PC-9 (cell line): ENCODE results near the gene LIN9.

Source experiments
- CTCF ChIP-seq: fragments of 200-600 bp; sonication (generic); conservative IDR thresholded peaks from 2 replicates; pipeline ENCODE4 v1.6.1; 2017; ENCODE audit warnings: mixed run types, antibody characterized with exemption, mild to moderate bottlenecking, moderate library complexity
- EZH2 ChIP-seq: fragments of 200-600 bp; sonication (generic); IDR thresholded peaks from 2 replicates; pipeline ENCODE4 v1.8.0; 2017; ENCODE audit warnings: antibody characterized with exemption, low read depth

GRCh38 chr1:226311376-226311775 lies 2.4 kb upstream of the LIN9 start:
- no peak for TF ChIP-seq CTCF
- no peak for TF ChIP-seq EZH2
